ENCODE results near the gene PLA2G7. TPM values are rescaled to one million over a fixed set of nuclear protein-coding genes. Genes with fewer than 3 reads are reported as not detected.

The PLA2G7 gene
- total RNA-seq, 3 donors from 2014 or later (not counting 1 experiment from before 2014, with no cell fraction given): 1.1 TPM; not detected in 2

GRCh38 chr6:46756469-46757213 is 21.5 kb upstream of the PLA2G7 start:
- WGBS (ENCODE audit: insufficient coverage): 84% methylated on average over 5 of the region's 7 CpGs
- H3K36me3 Mint-ChIP-seq: no peaks in the 10 kb centered on the region
- H3K4me3 Mint-ChIP-seq: no peak overlapping the region

GRCh38 chr6:46755865-46756264 is 20.7 kb upstream of the PLA2G7 start:
- WGBS (ENCODE audit: insufficient coverage): 67% methylated on average over 1 of the region's 1 CpG
- ATAC-seq (no peak), DNase-seq (no peak)
- no peak overlapping the region for H3K4me3 ChIP-seq (ENCODE audit: low read length)
- H3K27ac ChIP-seq (ENCODE audit: low read length): no peak overlapping the region
- no peaks in the 10 kb centered on the region for H3K9me3 ChIP-seq (ENCODE audit: control insufficient read depth, insufficient read depth, low read length)
- peaks cover 0 to 6% of the 10 kb centered on the region in 2 donors for H3K27me3 Mint-ChIP-seq (ENCODE audit: low read depth in 2 of 2)
- H3K36me3 Mint-ChIP-seq: no peaks in the 10 kb centered on the region
- H3K27ac Mint-ChIP-seq: no peak overlapping the region
- H3K4me3 Mint-ChIP-seq: no peak overlapping the region
- TF ChIP-seq CTCF (IDR thresholded peaks at IDR 0.05): no peak
- no peaks in the 10 kb centered on the region for H3K27me3 ChIP-seq (ENCODE audit: control insufficient read depth, insufficient read depth, low read length)
- intact Hi-C loops (cut with micrococcal nuclease): no loop called here
- no peaks in the 10 kb centered on the region for H3K9me3 Mint-ChIP-seq
- no peaks in the 10 kb centered on the region for H3K36me3 ChIP-seq (ENCODE audit: control insufficient read depth, insufficient read depth, low read length)
- no peaks in the 10 kb centered on the region for H3K4me1 ChIP-seq (ENCODE audit: control insufficient read depth, insufficient read depth, low read length)
- H3K4me1 Mint-ChIP-seq: no peaks in the 10 kb centered on the region

More at GRCh38 chr6:46756469-46757213, 21.5 kb upstream of the PLA2G7 start:
- no peak overlapping the region for H3K27ac Mint-ChIP-seq
- no peak for DNase-seq
- Histone ChIP-seq H3K4me3 (ENCODE audit: low read length) (no peak overlapping the region), H3K27ac (ENCODE audit: low read length) (no peak overlapping the region), H3K4me1 (ENCODE audit: control insufficient read depth, insufficient read depth, low read length) (no peaks in the 10 kb centered on the region), H3K36me3 (ENCODE audit: control insufficient read depth, insufficient read depth, low read length) (no peaks in the 10 kb centered on the region), H3K9me3 (ENCODE audit: control insufficient read depth, insufficient read depth, low read length) (no peaks in the 10 kb centered on the region), H3K27me3 (ENCODE audit: control insufficient read depth, insufficient read depth, low read length) (no peaks in the 10 kb centered on the region)
- intact Hi-C loops (cut with micrococcal nuclease): no loop called here
- H3K27me3 Mint-ChIP-seq (ENCODE audit: low read depth in 2 of 2): peaks cover 0 to 6% of the 10 kb centered on the region in 2 donors
- no peaks in the 10 kb centered on the region for H3K9me3 Mint-ChIP-seq
- ATAC-seq: no peak
- H3K4me1 Mint-ChIP-seq: no peaks in the 10 kb centered on the region
- no peak for TF ChIP-seq CTCF (IDR thresholded peaks at IDR 0.05)

GRCh38 chr6:46751658-46752057 is 16.5 kb upstream of the PLA2G7 start:
- peaks cover 3 to 6% of the 10 kb centered on the region in 2 donors for H3K27me3 Mint-ChIP-seq (ENCODE audit: low read depth in 2 of 2)
- Histone ChIP-seq H3K4me3 (ENCODE audit: low read length) (no peak overlapping the region), H3K27me3 (ENCODE audit: control insufficient read depth, insufficient read depth, low read length) (no peaks in the 10 kb centered on the region), H3K4me1 (ENCODE audit: control insufficient read depth, insufficient read depth, low read length) (no peaks in the 10 kb centered on the region), H3K9me3 (ENCODE audit: control insufficient read depth, insufficient read depth, low read length) (no peaks in the 10 kb centered on the region), H3K36me3 (ENCODE audit: control insufficient read depth, insufficient read depth, low read length) (no peaks in the 10 kb centered on the region), H3K27ac (ENCODE audit: low read length) (no peak overlapping the region)
- no peaks in the 10 kb centered on the region for H3K36me3 Mint-ChIP-seq
- intact Hi-C loops (cut with micrococcal nuclease): no loop called here
- ATAC-seq (no peak), DNase-seq (no peak)
- 90% methylated on average over 3 of the region's 3 CpGs for WGBS (ENCODE audit: insufficient coverage)
- H3K27ac Mint-ChIP-seq: no peak overlapping the region
- H3K4me1 Mint-ChIP-seq: no peaks in the 10 kb centered on the region
- no peaks in the 10 kb centered on the region for H3K9me3 Mint-ChIP-seq
- H3K4me3 Mint-ChIP-seq: no peak overlapping the region
- no peak for TF ChIP-seq CTCF (IDR thresholded peaks at IDR 0.05)

- 93% methylated on average over 5 of the region's 5 CpGs for WGBS (ENCODE audit: insufficient coverage)
- Histone ChIP-seq H3K27me3 (ENCODE audit: control insufficient read depth, insufficient read depth, low read length) (no peaks in the 10 kb centered on the region), H3K27ac (ENCODE audit: low read length) (no peak overlapping the region), H3K4me1 (ENCODE audit: control insufficient read depth, insufficient read depth, low read length) (no peaks in the 10 kb centered on the region), H3K36me3 (ENCODE audit: control insufficient read depth, insufficient read depth, low read length) (no peaks in the 10 kb centered on the region), H3K9me3 (ENCODE audit: control insufficient read depth, insufficient read depth, low read length) (no peaks in the 10 kb centered on the region), H3K4me3 (ENCODE audit: low read length) (no peak overlapping the region)
- intact Hi-C loops (cut with micrococcal nuclease): no loop called here
- H3K4me1 Mint-ChIP-seq: no peaks in the 10 kb centered on the region
- DNase-seq (no peak), ATAC-seq (no peak)
- H3K4me3 Mint-ChIP-seq: no peak overlapping the region
- no peak overlapping the region for H3K27ac Mint-ChIP-seq
- peaks cover 0 to 4% of the 10 kb centered on the region in 2 donors for H3K9me3 Mint-ChIP-seq
- H3K27me3 Mint-ChIP-seq (ENCODE audit: low read depth in 2 of 2): peaks cover 12 to 19% of the 10 kb centered on the region in 2 donors
- no peaks in the 10 kb centered on the region for H3K36me3 Mint-ChIP-seq
- no peak for TF ChIP-seq CTCF (IDR thresholded peaks at IDR 0.05)
Observed at GRCh38 chr6:46749731-46750130, 14.6 kb upstream of the PLA2G7 start.
